ENCODE measurements around the gene ERI3. TPM values are rescaled to one million over a fixed set of nuclear protein-coding genes. Genes with fewer than 3 reads are reported as not detected.

The ERI3 gene
- polyA plus RNA-seq, 1 donor from 2014 or later: 92.5 TPM

GRCh38 chr1:44259090-44259489, 96.0 kb downstream of the ERI3 start:
- Histone ChIP-seq H3K4me3 (ENCODE audit: low read length) (no peak overlapping the region), H3K4me2 (ENCODE audit: low read length) (no peak overlapping the region), H3K9me2 (ENCODE audit: insufficient read depth, low read length) (no peaks in the 10 kb centered on the region), H4K20me1 (ENCODE audit: insufficient read depth) (no peaks in the 10 kb centered on the region), H3K79me2 (replicated peaks; ENCODE audit: insufficient read depth, low read length) (no peaks in the 10 kb centered on the region), H3K36me3 (ENCODE audit: insufficient read depth, low read length) (no peaks in the 10 kb centered on the region), H2AFZ (ENCODE audit: low read depth, low read length) (no peak overlapping the region), H3K27ac (ENCODE audit: low read length) (no peak overlapping the region), H3F3A (ENCODE audit: insufficient read depth, low read length, poor library complexity, severe bottlenecking) (no peaks in the 10 kb centered on the region), H3K9me3 (ENCODE audit: low read length) (no peaks in the 10 kb centered on the region), H3K27me3 (ENCODE audit: insufficient read depth, low read depth, low read length) (no peaks in the 10 kb centered on the region), H3K9ac (ENCODE audit: low read length) (no peak overlapping the region)
- no peak for TF ChIP-seq CTCF (IDR thresholded peaks at IDR 0.05; ENCODE audit: poor library complexity, severe bottlenecking)
- no peak for TF ChIP-seq RAD21 (conservative IDR thresholded peaks at IDR 0.05)
- TF ChIP-seq SMC3 (conservative IDR thresholded peaks at IDR 0.05; ENCODE audit: poor library complexity): no peak
- no peak for TF ChIP-seq MXI1 (conservative IDR thresholded peaks at IDR 0.05; ENCODE audit: poor library complexity, severe bottlenecking)
- no peak for TF ChIP-seq REST (IDR thresholded peaks at IDR 0.05; ENCODE audit: borderline replicate concordance)
- no peak for TF ChIP-seq TAF1 (IDR thresholded peaks at IDR 0.05; ENCODE audit: low read depth)
- TF ChIP-seq EZH2 (IDR thresholded peaks at IDR 0.05; ENCODE audit: borderline replicate concordance, insufficient read depth, low read length, poor library complexity, severe bottlenecking): no peak
- TF ChIP-seq EP300 (conservative IDR thresholded peaks at IDR 0.05; ENCODE audit: poor library complexity, severe bottlenecking): no peak
- no peak for TF ChIP-seq POLR2AphosphoS5 (IDR thresholded peaks at IDR 0.05)

- Histone ChIP-seq H3K79me2 (replicated peaks; ENCODE audit: insufficient read depth, low read length) (no peaks in the 10 kb centered on the region), H3K4me3 (ENCODE audit: low read length) (no peak overlapping the region), H3K9ac (ENCODE audit: low read length) (no peak overlapping the region), H4K20me1 (ENCODE audit: insufficient read depth) (no peaks in the 10 kb centered on the region), H3F3A (ENCODE audit: insufficient read depth, low read length, poor library complexity, severe bottlenecking) (no peaks in the 10 kb centered on the region), H3K4me2 (ENCODE audit: low read length) (no peak overlapping the region), H3K27me3 (ENCODE audit: insufficient read depth, low read depth, low read length) (no peaks in the 10 kb centered on the region), H2AFZ (ENCODE audit: low read depth, low read length) (no peak overlapping the region), H3K9me3 (ENCODE audit: low read length) (no peaks in the 10 kb centered on the region), H3K36me3 (ENCODE audit: insufficient read depth, low read length) (no peaks in the 10 kb centered on the region), H3K9me2 (ENCODE audit: insufficient read depth, low read length) (no peaks in the 10 kb centered on the region), H3K27ac (ENCODE audit: low read length) (no peak overlapping the region)
- TF ChIP-seq CTCF (IDR thresholded peaks at IDR 0.05; ENCODE audit: poor library complexity, severe bottlenecking) (no peak), RAD21 (conservative IDR thresholded peaks at IDR 0.05) (no peak), TAF1 (IDR thresholded peaks at IDR 0.05; ENCODE audit: low read depth) (no peak), MXI1 (conservative IDR thresholded peaks at IDR 0.05; ENCODE audit: poor library complexity, severe bottlenecking) (no peak), EZH2 (IDR thresholded peaks at IDR 0.05; ENCODE audit: borderline replicate concordance, insufficient read depth, low read length, poor library complexity, severe bottlenecking) (no peak), SMC3 (conservative IDR thresholded peaks at IDR 0.05; ENCODE audit: poor library complexity) (no peak), EP300 (conservative IDR thresholded peaks at IDR 0.05; ENCODE audit: poor library complexity, severe bottlenecking) (no peak), POLR2AphosphoS5 (IDR thresholded peaks at IDR 0.05) (no peak), REST (IDR thresholded peaks at IDR 0.05; ENCODE audit: borderline replicate concordance) (no peak)
Observed at GRCh38 chr1:44256762-44257554, 98.1 kb downstream of the ERI3 start.
